HG03025 (cell line): ENCODE results near the gene COL5A2.

Source experiments
- ATAC-seq: cut with Tn5 transposase; IDR thresholded peaks from one replicate; pipeline ENCODE4 v1.9.1; 2021; ENCODE audit warnings: mild to moderate bottlenecking, moderate library complexity; ENCODE audit not compliant: unreplicated experiment, low FRiP score

The COL5A2 gene

GRCh38 chr2:189013031-189013430 lies 166.5 kb downstream of the COL5A2 start:
- no peak for ATAC-seq

GRCh38 chr2:189012351-189012750 lies 167.2 kb downstream of the COL5A2 start:
- no peak for ATAC-seq

- no peak for ATAC-seq
Measured at GRCh38 chr2:189010536-189010935, 169.0 kb downstream of the COL5A2 start.

- ATAC-seq: no peak
Measured at GRCh38 chr2:189008555-189009262, 170.9 kb downstream of the COL5A2 start.

GRCh38 chr2:189002079-189002478 lies 177.5 kb downstream of the COL5A2 start:
- ATAC-seq: no peak

GRCh38 chr2:189000221-189000620 lies 179.3 kb downstream of the COL5A2 start:
- ATAC-seq: no peak

- ATAC-seq: no peak
Measured at GRCh38 chr2:188997263-188997662, 182.3 kb downstream of the COL5A2 start.

- no peak for ATAC-seq
Measured at GRCh38 chr2:188993247-188993646, 186.3 kb downstream of the COL5A2 start.

- ATAC-seq: no peak
Measured at GRCh38 chr2:188986839-188987238, 192.7 kb downstream of the COL5A2 start.

- ATAC-seq: no peak
Measured at GRCh38 chr2:188984680-188985079, 194.9 kb downstream of the COL5A2 start.

GRCh38 chr2:188984065-188984491 lies 195.5 kb downstream of the COL5A2 start:
- no peak for ATAC-seq

- no peak for ATAC-seq
Measured at GRCh38 chr2:188983427-188984064, 196.0 kb downstream of the COL5A2 start.
